Upper lobe of left lung (tissue), 4 donors: Measurements from ENCODE around the gene MNS1.

Experiments
- CTCF ChIP-seq, 6 experiments: fragments of 450-650 bp in 4 of 6; fragments of 200-600 bp in 2 of 6; sonication (generic) in 2 of 6; IDR thresholded peaks; one replicate each; pipeline ENCODE4 v1.5.1; 2016 to 2019; ENCODE audit warnings: antibody characterized with exemption in 6 of 6
- EP300 ChIP-seq, 4 donors: sonication (generic); formaldehyde crosslinking; IDR thresholded peaks; one replicate each; pipeline ENCODE4 v1.5.1; 2017; ENCODE audit warnings: antibody characterized with exemption in 4 of 4, control low read depth in 2 of 4

- TF ChIP-seq EP300 (IDR thresholded peaks at IDR 0.05), result no peak
- TF ChIP-seq CTCF (IDR thresholded peaks at IDR 0.05), result no peak
Measured at GRCh38 chr15:56460071-56460470, 4.9 kb downstream of the MNS1 start.
